H1 (cell line): ENCODE results near the gene KCNA10. TPM values are rescaled to one million over a fixed set of nuclear protein-coding genes. Genes with fewer than 3 reads are reported as not detected.

Source experiments
- CTCF ChIA-PET: fragments of 300-600 bp; sonication (Branson Sonifier 250); formaldehyde crosslinking; loops from one replicate; lab custom pipeline; 2021; ENCODE audit not compliant: partially characterized antibody; lab: Charles Lee
- POLR2A ChIA-PET: fragments of 300-600 bp; sonication (Branson Sonifier 250); formaldehyde crosslinking; loops from one replicate; lab custom pipeline; 2021; ENCODE audit warnings: inconsistent platforms; ENCODE audit not compliant: partially characterized antibody; lab: Charles Lee
- DNase-seq, 2 experiments: peaks; one replicate each; pipeline versions ENCODE4 v3.0.0 to v3.0.0-alpha.2; 2010 to 2022; ENCODE audit warnings: low spot score in 2 of 2, low read depth in 1 of 2, mixed read lengths in 1 of 2
- FAIRE-seq: peaks from 2 replicates; lab custom pipeline; 2011; peaks lifted over from hg19 to GRCh38; lab: Jason Lieb, UNC
- H2AFZ ChIP-seq: 2 replicates; pipeline ENCODE4 v1.8.1; 2012; ENCODE audit warnings: low read length, inconsistent platforms
- H2AK5ac ChIP-seq: 2 replicates; pipeline ENCODE4 v1.6.1; 2013; ENCODE audit warnings: low read depth, low read length
- H2BK120ac ChIP-seq: replicated peaks from 2 replicates; pipeline ENCODE3; 2013; ENCODE audit warnings: low read depth, low read length, inconsistent platforms
- H2BK12ac ChIP-seq: 2 replicates; pipeline ENCODE4 v1.6.1; 2013; ENCODE audit warnings: low read depth, low read length
- H2BK15ac ChIP-seq: 2 replicates; pipeline ENCODE4 v1.6.1; 2013; ENCODE audit warnings: low read length
- H2BK20ac ChIP-seq: 2 replicates; pipeline ENCODE4 v1.6.1; 2013; ENCODE audit warnings: low read length
- H2BK5ac ChIP-seq: 2 replicates; pipeline ENCODE4 v1.6.1; 2013; ENCODE audit warnings: low read depth, low read length
- H3K14ac ChIP-seq: 2 replicates; pipeline ENCODE4 v1.6.1; 2013; ENCODE audit warnings: inconsistent platforms; ENCODE audit not compliant: insufficient read length
- H3K18ac ChIP-seq: 2 replicates; pipeline ENCODE4 v1.6.1; 2013; ENCODE audit warnings: low read length; ENCODE audit errors: extremely low read depth
- H3K23ac ChIP-seq: 2 replicates; pipeline ENCODE4 v1.6.1; 2013; ENCODE audit warnings: inconsistent platforms; ENCODE audit not compliant: insufficient read length
- H3K23me2 ChIP-seq: 2 replicates; pipeline ENCODE4 v1.6.1; 2013; ENCODE audit warnings: low read depth, low read length
- H3K27ac ChIP-seq: 2 replicates; pipeline ENCODE4 v1.6.1; 2011; ENCODE audit warnings: low read depth, low read length, inconsistent platforms
- H3K27me3 ChIP-seq, 4 experiments: replicated peaks in 1 of 4; 1 replicate in 1 of 4; 2 replicates in 3 of 4; pipeline versions ENCODE4 v1.6.1 to v1.8.1; 2011 to 2013; ENCODE audit warnings: low read length in 3 of 4, mild to moderate bottlenecking in 3 of 4, inconsistent platforms in 2 of 4, mixed read lengths in 2 of 4, moderate library complexity in 1 of 4; ENCODE audit not compliant: control insufficient read depth in 3 of 4, insufficient read depth in 3 of 4; ENCODE audit errors: extremely low read depth in 1 of 4
- H3K36me3 ChIP-seq, 4 experiments: 2 replicates each; pipeline versions ENCODE4 v1.6.1 to v1.8.1; 2011 to 2013; ENCODE audit warnings: mild to moderate bottlenecking in 4 of 4, low read length in 3 of 4, moderate library complexity in 2 of 4, control low read depth in 1 of 4, inconsistent platforms in 1 of 4; ENCODE audit not compliant: insufficient read depth in 4 of 4, control insufficient read depth in 2 of 4
- H3K4ac ChIP-seq: replicated peaks from 2 replicates; pipeline ENCODE3; 2013; ENCODE audit warnings: low read length, low read depth, mixed read lengths, inconsistent platforms; ENCODE audit not compliant: insufficient read length
- H3K4me1 ChIP-seq, 4 experiments: replicated peaks in 1 of 4; 1 replicate in 1 of 4; 2 replicates in 3 of 4; pipeline versions ENCODE4 v1.6.1 to v1.8.1; 2011 to 2013; ENCODE audit warnings: low read length in 3 of 4, inconsistent platforms in 2 of 4, mixed read lengths in 1 of 4; ENCODE audit not compliant: insufficient read depth in 4 of 4, control insufficient read depth in 3 of 4
- H3K4me2 ChIP-seq, 2 experiments: 2 replicates each; pipeline versions ENCODE4 v1.6.1 to v1.8.1; 2011 to 2013; ENCODE audit warnings: low read depth in 2 of 2, low read length in 2 of 2, control low read depth in 1 of 2, inconsistent platforms in 1 of 2, mild to moderate bottlenecking in 1 of 2; ENCODE audit not compliant: insufficient read depth in 1 of 2
- H3K4me3 ChIP-seq, 4 experiments: fragments of 200-600, 300-600 bp in 1 of 4; sonication (generic), shearing (Covaris generic), sonication (Bioruptor Twin) in 1 of 4; 2 replicates each; pipeline versions ENCODE4 v1.5.1 to v1.8.1; 2011 to 2016; ENCODE audit warnings: low read length in 4 of 4, low read depth in 3 of 4, control low read depth in 2 of 4, inconsistent platforms in 2 of 4, mild to moderate bottlenecking in 2 of 4, mixed read lengths in 1 of 4, moderate library complexity in 1 of 4; ENCODE audit not compliant: insufficient read depth in 2 of 4; ENCODE audit errors: extremely low read depth in 1 of 4
- H3K56ac ChIP-seq: replicated peaks from 2 replicates; pipeline ENCODE3; 2013; ENCODE audit warnings: low read depth, mild to moderate bottlenecking, mixed read lengths, low read length, inconsistent platforms; ENCODE audit not compliant: insufficient read length
- H3K79me1 ChIP-seq: 2 replicates; pipeline ENCODE4 v1.6.1; 2013; ENCODE audit warnings: low read depth, low read length, control low read depth
- H3K79me2 ChIP-seq, 2 experiments: 2 replicates each; pipeline versions ENCODE4 v1.6.1 to v1.8.1; 2012 to 2013; ENCODE audit warnings: low read length in 2 of 2, mild to moderate bottlenecking in 2 of 2, inconsistent platforms in 1 of 2; ENCODE audit not compliant: insufficient read depth in 2 of 2, control insufficient read depth in 1 of 2
- H3K9ac ChIP-seq, 4 experiments: replicated peaks in 1 of 4; 1 replicate in 1 of 4; 2 replicates in 3 of 4; pipeline versions ENCODE4 v1.6.1 to v1.8.1; 2011 to 2013; ENCODE audit warnings: low read depth in 3 of 4, low read length in 3 of 4, control low read depth in 2 of 4, mild to moderate bottlenecking in 2 of 4, moderate library complexity in 2 of 4, inconsistent platforms in 1 of 4; ENCODE audit errors: extremely low read depth in 1 of 4
- H3K9me3 ChIP-seq, 2 experiments: 2 replicates each; pipeline versions ENCODE4 v1.6.1 to v1.8.1; 2012 to 2013; ENCODE audit warnings: mild to moderate bottlenecking in 2 of 2, moderate library complexity in 2 of 2, control low read depth in 1 of 2, inconsistent platforms in 1 of 2, low read depth in 1 of 2, low read length in 1 of 2, mixed read lengths in 1 of 2; ENCODE audit not compliant: insufficient read depth in 2 of 2
- H4K20me1 ChIP-seq, 2 experiments: replicated peaks in 1 of 2; 2 replicates each; pipeline versions ENCODE3 to v1.8.1; 2011 to 2013; ENCODE audit warnings: inconsistent platforms in 2 of 2, low read length in 2 of 2, mild to moderate bottlenecking in 1 of 2; ENCODE audit not compliant: insufficient read depth in 2 of 2, control insufficient read depth in 1 of 2
- H4K5ac ChIP-seq: 2 replicates; pipeline ENCODE4 v1.6.1; 2013; ENCODE audit warnings: low read length, low read depth, mixed read lengths, inconsistent platforms; ENCODE audit not compliant: insufficient read length
- H4K8ac ChIP-seq: 2 replicates; pipeline ENCODE4 v1.8.0; 2013; ENCODE audit warnings: mild to moderate bottlenecking, moderate library complexity, low read length, inconsistent platforms; ENCODE audit not compliant: insufficient read depth; ENCODE audit errors: extremely low read depth
- H4K91ac ChIP-seq: replicated peaks from 2 replicates; pipeline ENCODE3; 2013; ENCODE audit warnings: low read length, mixed read lengths, inconsistent platforms; ENCODE audit not compliant: insufficient read length
- BCL11A ChIP-seq, 2 experiments: IDR thresholded peaks; one replicate each; pipeline ENCODE4 v1.6.1; 2011; ENCODE audit warnings: low read depth in 2 of 2, low read length in 2 of 2, mild to moderate bottlenecking in 2 of 2
- CBX5 ChIP-seq: fragments of 300-800, 300-1000 bp; sonication (generic); IDR thresholded peaks from 2 replicates; pipeline ENCODE4 v1.7.1; 2016; ENCODE audit warnings: antibody characterized with exemption, low read length, low read depth
- CTBP2 ChIP-seq: IDR thresholded peaks from 2 replicates; pipeline ENCODE4 v1.7.0; 2011; ENCODE audit warnings: borderline replicate concordance, mild to moderate bottlenecking, moderate library complexity, mixed read lengths, low read length; ENCODE audit not compliant: insufficient read depth, insufficient read length
- KDM1A ChIP-seq: fragments of 200-600, 300-600 bp; sonication (generic); IDR thresholded peaks from 2 replicates; pipeline ENCODE4 v1.7.1; 2016; ENCODE audit warnings: mild to moderate bottlenecking, low read length, borderline replicate concordance
- RBBP5 ChIP-seq: IDR thresholded peaks from 2 replicates; pipeline ENCODE4 v1.7.1; 2012; ENCODE audit warnings: low read depth, mild to moderate bottlenecking, inconsistent platforms, low read length, moderate library complexity, borderline replicate concordance
- RFX5 ChIP-seq: IDR thresholded peaks from 2 replicates; pipeline ENCODE4 v1.6.1; 2011; ENCODE audit warnings: low read depth, low read length, improper control_type of control experiment, borderline replicate concordance
- RNF2 ChIP-seq: fragments of 200-900, 300-1000 bp; sonication (generic); IDR thresholded peaks from 2 replicates; pipeline ENCODE4 v1.7.1; 2016; ENCODE audit warnings: borderline replicate concordance, low read depth, mild to moderate bottlenecking, antibody characterized with exemption, low read length; ENCODE audit not compliant: poor library complexity, severe bottlenecking; ENCODE audit errors: missing control alignments
- SIN3A ChIP-seq, 2 experiments: IDR thresholded peaks in 1 of 2; conservative IDR thresholded peaks in 1 of 2; 2 replicates each; pipeline ENCODE4 v1.6.1; 2011 to 2012; ENCODE audit warnings: low read length in 2 of 2, improper control_type of control experiment in 1 of 2, low read depth in 1 of 2, mild to moderate bottlenecking in 1 of 2
- TAF7 ChIP-seq: optimal IDR thresholded peaks from 2 replicates; pipeline ENCODE3; 2011; ENCODE audit warnings: low read depth, mild to moderate bottlenecking, inconsistent platforms, low read length, moderate library complexity, borderline replicate concordance
- TBP ChIP-seq: IDR thresholded peaks from 2 replicates; pipeline ENCODE4 v1.6.1; 2011; ENCODE audit warnings: low read depth, low read length, improper control_type of control experiment
- ZNF274 ChIP-seq: IDR thresholded peaks from 2 replicates; pipeline ENCODE4 v1.7.0; 2012; ENCODE audit warnings: low read length, borderline replicate concordance; ENCODE audit errors: extremely low read depth
- WGBS, 2 experiments: shearing (Covaris generic) in 1 of 2; methylation state at CpG; one replicate each; pipeline versions ENCODE4 v1.1.6 to v1.1.7; 2013 to 2015; ENCODE audit warnings: low lambda C conversion rate in 2 of 2, mixed read lengths in 2 of 2, inconsistent platforms in 1 of 2, low coverage in 1 of 2, missing lambda C conversion rate in 1 of 2; ENCODE audit not compliant: insufficient replicate concordance in 2 of 2, insufficient coverage in 1 of 2, insufficient read length in 1 of 2; ENCODE audit errors: extremely low coverage in 1 of 2, missing lambda C conversion rate in 1 of 2; 5-methylcytosine and 5-hydroxymethylcytosine counted together
- polyA plus RNA-seq, 7 experiments: library from polyadenylated mRNA; depleted of rRNA in 3 of 7; stranded (reverse) in 5 of 7; unstranded in 2 of 7; fragments of >200 nt in 5 of 7; fragments of 200-250 nt in 2 of 7; gene quantifications; 1 replicate in 5 of 7; 2 replicates in 1 of 7; 4 replicates in 1 of 7; pipeline versions ENCODE4 v1.2.1 to v1.2.3, GENCODE V29; 2011 to 2013; ENCODE audit warnings: missing spikeins in 2 of 7, mixed read lengths in 2 of 7
- total RNA-seq: library from RNA; stranded (reverse); fragmentation: NEBNext Ultra II Directional; extraction: Animal tissue kit (Norgen Biotek cat#: 25700); gene quantifications from 2 replicates; pipeline ENCODE4 v1.2.1, GENCODE V29; 2021
- TF ChIP-seq, protein P1 (sequence below): IDR thresholded peaks from 2 replicates; pipeline ENCODE4 v1.6.1; 2012; ENCODE audit warnings: inconsistent platforms

Gene KCNA10
- total and polyA plus RNA-seq, 2 of the 8 experiments (the other 6 are each of a cell fraction or from before 2014, with no cell fraction given) = not detected

- no peak for FAIRE-seq
- Histone ChIP-seq H2AFZ (no peak overlapping the region), H4K5ac (no peak overlapping the region)
- TF ChIP-seq CBX5 (no peak), RNF2 (no peak), TBP (no peak), CTBP2 (no peak), KDM1A (no peak), RFX5 (no peak), ZNF274 (no peak), RBBP5 (no peak), BCL11A (IDR thresholded peaks at IDR 0.05; ENCODE audit: low read depth in 2 of 2, low read length in 2 of 2) (no peak), SIN3A (conservative IDR thresholded peaks at IDR 0.05 in 1 of 2, IDR thresholded peaks at IDR 0.05 in 1 of 2; ENCODE audit: low read depth in 1 of 2, low read length in 2 of 2) (no peak), TAF7 (no peak)
- TF ChIP-seq, protein P1, sequence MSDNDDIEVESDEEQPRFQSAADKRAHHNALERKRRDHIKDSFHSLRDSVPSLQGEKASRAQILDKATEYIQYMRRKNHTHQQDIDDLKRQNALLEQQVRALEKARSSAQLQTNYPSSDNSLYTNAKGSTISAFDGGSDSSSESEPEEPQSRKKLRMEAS = no peak
These were observed 32.4 kb upstream of the KCNA10 start for GRCh38 chr1:110551278-110551809.

More at GRCh38 chr1:110551278-110551809, 32.4 kb upstream of the KCNA10 start:
- H2BK15ac ChIP-seq = no peak overlapping the region
- H3K4me3 ChIP-seq = no peak overlapping the region
- no peak overlapping the region for H4K91ac ChIP-seq
- no peak overlapping the region for H2BK120ac ChIP-seq
- H3K9me3 ChIP-seq = no peaks in the 10 kb centered on the region
- H3K4ac ChIP-seq = no peak overlapping the region
- no peaks in the 10 kb centered on the region for H3K79me1 ChIP-seq
- DNase-seq = no peak
- H4K8ac ChIP-seq = no peak overlapping the region
- WGBS, 2 experiments = 88% methylated on average over 1 of the region's 1 CpG; no CpG with 5 or more reads in 1 of the 2 experiments
- peaks cover 0 to 5% (median under 1%) of the 10 kb centered on the region in 4 experiments; a peak in 3 of 7 replicates for H3K4me1 ChIP-seq
- H3K14ac ChIP-seq = no peak overlapping the region
- peaks cover 9% of the 10 kb centered on the region; the same call in 1 of the 2 replicates for H3K23me2 ChIP-seq
- POLR2A ChIA-PET = interaction anchor here (0.9 kb wide), 1 partner anchor 13 kb away, joined by 3 read pairs; no protein-coding TSS in a partner anchor
- H3K9ac ChIP-seq = no peak overlapping the region
- no peaks in the 10 kb centered on the region for H3K79me2 ChIP-seq
- no peak overlapping the region for H3K27ac ChIP-seq
- no peak overlapping the region for H3K56ac ChIP-seq
- no peak overlapping the region for H3K23ac ChIP-seq
- H3K27me3 ChIP-seq = peaks cover 2 to 24% (median 20%) of the 10 kb centered on the region in 4 experiments
- no peak overlapping the region for H3K4me2 ChIP-seq
- no peak overlapping the region for H2BK12ac ChIP-seq
- no peak overlapping the region for H3K18ac ChIP-seq
- H2BK5ac ChIP-seq = no peak overlapping the region
- no peaks in the 10 kb centered on the region for H3K36me3 ChIP-seq
- no peak overlapping the region for H2BK20ac ChIP-seq
- peaks cover 0 to 2% of the 10 kb centered on the region in 2 experiments for H4K20me1 ChIP-seq
- no peak overlapping the region for H2AK5ac ChIP-seq
- CTCF ChIA-PET = interaction anchor here (0.8 to 12.7 kb wide), 3 partner anchors 18 to 65 kb away, joined by 4 to 302 read pairs (median 5); no protein-coding TSS in a partner anchor
